Esophagus muscularis mucosa (tissue), 4 donors: Measurements from ENCODE around the gene PIGU. TPM values are rescaled to one million over a fixed set of nuclear protein-coding genes. Genes with fewer than 3 reads are reported as not detected.
"Not testable (repeated sequence)": the region's sequence is repeated elsewhere in the genome, so short reads cannot be mapped to it uniquely, and the experiment has no call there.

Experiments
- DNase-seq: peaks from one replicate; pipeline ENCODE4 v3.0.0-alpha.2; 2017; ENCODE audit errors: extremely low spot score
- H3K27ac ChIP-seq, 4 donors: fragments of 200-600 bp; sonication (generic); replicated peaks in 1 of 4; 1 replicate in 3 of 4; 2 replicates in 1 of 4; pipeline ENCODE4 v1.5.1; 2016 to 2019; ENCODE audit warnings: mild to moderate bottlenecking in 1 of 4
- H3K27me3 ChIP-seq, 4 donors: fragments of 200-600 bp; sonication (generic); one replicate each; pipeline versions ENCODE4 v1.5.1 to v1.6.0; 2016 to 2019
- H3K36me3 ChIP-seq, 4 donors: fragments of 200-600 bp; sonication (generic); one replicate each; pipeline ENCODE4 v1.5.1; 2016 to 2019
- H3K4me1 ChIP-seq, 4 donors: fragments of 200-600 bp; sonication (generic); one replicate each; pipeline ENCODE4 v1.5.1; 2016 to 2019
- H3K4me3 ChIP-seq, 4 donors: fragments of 200-600 bp; sonication (generic); 1 replicate in 2 of 4; 2 replicates in 2 of 4; pipeline ENCODE4 v1.5.1; 2016 to 2019; ENCODE audit warnings: mild to moderate bottlenecking in 4 of 4, moderate library complexity in 1 of 4
- H3K9me3 ChIP-seq, 4 donors: fragments of 200-600 bp; sonication (generic); 1 replicate in 3 of 4; 2 replicates in 1 of 4; pipeline ENCODE4 v1.5.1; 2016 to 2019
- EP300 ChIP-seq: sonication (generic); formaldehyde crosslinking; IDR thresholded peaks from one replicate; pipeline ENCODE4 v1.6.1; 2017; ENCODE audit warnings: antibody characterized with exemption
- POLR2A ChIP-seq: fragments of 450-650 bp; IDR thresholded peaks from one replicate; pipeline ENCODE4 v1.6.1; 2017; ENCODE audit warnings: antibody characterized with exemption, moderate library complexity, mild to moderate bottlenecking, low read depth
- POLR2AphosphoS5 ChIP-seq, 2 donors: sonication (generic); formaldehyde crosslinking; IDR thresholded peaks; one replicate each; pipeline ENCODE4 v1.6.1; 2017; ENCODE audit warnings: antibody characterized with exemption in 2 of 2
- WGBS: methylation state at CpG from one replicate; pipeline ENCODE4 v1.1.5; 2018; 5-methylcytosine and 5-hydroxymethylcytosine counted together
- intact Hi-C: fragments of 100-400 bp; cut with DNase I; formaldehyde crosslinking; loops from one replicate; pipeline ENCODE4 v1.15.1; 2023
- total RNA-seq, 4 donors: library from RNA; depleted of rRNA; stranded (reverse); fragments of >200 nt; gene quantifications; one replicate each; pipeline versions ENCODE4 v1.1.0 to v1.2.1, GENCODE V29; 2016
- TF ChIP-seq, protein P1 (sequence below), 3 experiments: fragments of 200-600 bp in 2 of 3; fragments of 450-650 bp in 1 of 3; sonication (generic) in 2 of 3; IDR thresholded peaks; one replicate each; pipeline ENCODE4 v1.5.1; 2017 to 2019; ENCODE audit warnings: antibody characterized with exemption in 3 of 3, mild to moderate bottlenecking in 2 of 3, moderate library complexity in 1 of 3

PIGU gene
- total RNA-seq, 4 donors from 2014 or later = 9.1 to 10.8 (median 9.5) TPM

DNA sequence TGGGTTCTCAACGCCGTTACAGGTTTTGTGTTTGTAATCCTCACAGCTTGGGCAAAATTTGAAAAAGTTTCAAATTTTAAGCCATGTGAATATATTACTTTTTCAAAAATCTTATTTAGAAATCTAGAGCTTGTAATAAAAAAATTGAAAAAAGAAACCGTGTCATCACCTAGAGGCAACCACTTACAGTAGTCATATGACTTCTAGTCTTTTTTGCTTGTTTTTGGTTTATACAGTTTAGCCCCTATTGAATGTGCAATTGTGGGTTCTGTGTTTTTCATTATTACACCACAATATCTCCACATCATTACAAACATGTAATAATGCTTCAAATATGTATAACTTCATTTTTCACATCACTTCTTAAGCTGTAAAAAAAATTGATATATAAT, 159.8 kb downstream of the PIGU start:
- peaks cover 0 to 20% (median 6%) of the 10 kb centered on the region in 4 donors for H3K36me3 ChIP-seq
- peak overlapping the region; percentile 68 to 91 (median 76) for H3K4me3 ChIP-seq
- DNase-seq = no peak
- no peaks in the 10 kb centered on the region for H3K9me3 ChIP-seq
- H3K4me1 ChIP-seq = peaks cover 22 to 75% (median 65%) of the 10 kb centered on the region in 4 donors
- intact Hi-C loops = no loop called here
- H3K27me3 ChIP-seq = no peaks in the 10 kb centered on the region
- H3K27ac ChIP-seq = peak overlapping the region; percentile 90 to 93 (median 93)
- WGBS = under 1% methylated on average over 3 of the region's 3 CpGs
- TF ChIP-seq POLR2AphosphoS5 (IDR thresholded peaks at IDR 0.05) (no peak), EP300 (no peak), POLR2A (no peak)
- TF ChIP-seq, protein P1, sequence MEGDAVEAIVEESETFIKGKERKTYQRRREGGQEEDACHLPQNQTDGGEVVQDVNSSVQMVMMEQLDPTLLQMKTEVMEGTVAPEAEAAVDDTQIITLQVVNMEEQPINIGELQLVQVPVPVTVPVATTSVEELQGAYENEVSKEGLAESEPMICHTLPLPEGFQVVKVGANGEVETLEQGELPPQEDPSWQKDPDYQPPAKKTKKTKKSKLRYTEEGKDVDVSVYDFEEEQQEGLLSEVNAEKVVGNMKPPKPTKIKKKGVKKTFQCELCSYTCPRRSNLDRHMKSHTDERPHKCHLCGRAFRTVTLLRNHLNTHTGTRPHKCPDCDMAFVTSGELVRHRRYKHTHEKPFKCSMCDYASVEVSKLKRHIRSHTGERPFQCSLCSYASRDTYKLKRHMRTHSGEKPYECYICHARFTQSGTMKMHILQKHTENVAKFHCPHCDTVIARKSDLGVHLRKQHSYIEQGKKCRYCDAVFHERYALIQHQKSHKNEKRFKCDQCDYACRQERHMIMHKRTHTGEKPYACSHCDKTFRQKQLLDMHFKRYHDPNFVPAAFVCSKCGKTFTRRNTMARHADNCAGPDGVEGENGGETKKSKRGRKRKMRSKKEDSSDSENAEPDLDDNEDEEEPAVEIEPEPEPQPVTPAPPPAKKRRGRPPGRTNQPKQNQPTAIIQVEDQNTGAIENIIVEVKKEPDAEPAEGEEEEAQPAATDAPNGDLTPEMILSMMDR (IDR thresholded peaks at IDR 0.05) = no peak

DNA sequence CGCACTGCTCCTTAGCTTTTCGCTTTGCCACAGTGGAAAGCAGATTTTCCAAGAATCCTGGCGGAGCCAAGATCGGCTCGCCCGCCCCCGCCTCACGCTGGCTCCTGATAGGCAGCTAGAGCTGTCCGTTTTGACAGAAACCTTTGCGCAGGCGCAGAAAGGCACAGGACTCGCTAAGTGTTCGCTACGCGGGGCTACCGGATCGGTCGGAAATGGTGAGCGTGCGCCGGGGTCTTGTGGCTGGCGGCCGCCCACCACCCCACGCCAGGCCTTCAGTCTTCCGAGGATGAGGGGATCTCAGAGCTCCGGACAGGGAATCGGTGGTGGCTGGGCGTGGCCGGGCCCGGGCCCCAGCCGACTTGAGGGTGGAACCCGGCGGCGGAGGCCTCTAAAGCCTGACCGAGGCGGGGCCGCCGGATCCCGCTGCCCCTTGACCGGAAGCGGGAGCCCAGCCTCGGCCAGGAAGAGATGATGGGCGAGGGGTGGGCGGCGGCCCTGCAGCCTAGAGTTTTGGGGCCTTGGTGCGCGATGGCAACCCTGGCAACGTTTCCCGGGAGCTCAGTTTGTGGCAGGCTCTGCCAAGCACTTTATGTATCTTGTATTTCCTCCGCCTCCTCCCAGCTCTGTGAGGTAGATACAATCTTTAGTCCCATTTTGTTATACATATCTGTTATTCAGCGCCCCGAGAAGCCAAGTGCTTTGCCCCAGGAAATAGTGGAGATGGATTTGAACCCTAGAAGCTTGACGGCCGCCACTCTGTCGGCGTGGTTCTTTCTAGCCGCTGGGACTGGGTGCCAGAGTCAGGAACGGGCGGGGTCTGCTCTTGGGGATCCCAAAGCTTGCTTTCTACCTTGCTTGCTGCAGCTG, 160.4 kb downstream of the PIGU start, which contains the start of gene DYNLRB1:
Gene DYNLRB1, plus strand, starts transcription at position 176 of the 867 bp plus-strand sequence. Its CDS starts 37 bp downstream, at position 213.
- intact Hi-C loops = no loop called here

DNA sequence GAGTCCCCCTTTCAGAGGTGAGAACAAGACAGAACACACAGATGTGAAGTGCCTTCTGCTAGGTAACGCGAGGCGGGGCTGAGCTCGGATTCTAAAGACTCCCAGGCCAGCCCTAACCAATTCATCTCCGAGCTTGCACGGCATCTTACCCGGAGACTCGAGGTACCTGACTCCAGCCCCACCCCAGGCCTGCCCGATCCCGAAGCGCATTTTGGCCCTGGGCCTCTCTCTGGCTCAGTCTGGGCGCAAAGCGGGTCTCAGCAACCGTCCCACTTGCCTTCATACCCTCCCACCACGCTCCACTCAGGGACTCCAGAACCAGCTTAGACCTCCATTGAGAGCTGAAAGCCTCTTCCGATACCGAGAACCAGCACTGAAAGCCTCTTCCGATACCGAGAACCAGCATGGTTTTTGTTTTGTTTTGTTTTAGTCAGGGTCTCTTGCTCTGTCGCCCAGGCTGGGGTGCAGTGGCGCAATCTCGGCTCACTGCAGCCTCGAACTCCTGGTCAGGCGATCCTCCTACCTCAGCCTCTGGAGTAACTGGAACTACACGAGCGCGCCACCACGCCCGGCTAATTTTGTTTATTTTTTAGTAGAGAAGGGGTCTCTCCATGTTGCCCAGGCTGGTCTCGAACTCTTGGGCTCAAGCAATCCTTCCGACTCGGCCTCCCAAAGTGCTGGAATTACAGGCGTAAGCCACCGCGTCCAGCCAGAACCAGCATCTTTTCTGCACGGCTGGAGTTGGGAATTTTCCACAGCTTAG, 161.2 kb downstream of the PIGU start:
- Histone ChIP-seq H3K27me3 (no peaks in the 10 kb centered on the region), H3K4me3 (peak overlapping the region; percentile 68 to 91 (median 76)), H3K4me1 (peaks cover 22 to 62% (median 56%) of the 10 kb centered on the region in 4 donors), H3K27ac (peak overlapping the region; percentile 90 to 93 (median 93)), H3K36me3 (peaks cover 0 to 20% (median 7%) of the 10 kb centered on the region in 4 donors), H3K9me3 (no peaks in the 10 kb centered on the region)
- TF ChIP-seq POLR2AphosphoS5 (IDR thresholded peaks at IDR 0.05) = peak in 1 of 2 donors; percentile 20
- no peak for TF ChIP-seq POLR2A
- no peak for DNase-seq
- intact Hi-C loops = no loop called here
- WGBS = 1% methylated on average over 35 of the region's 36 CpGs

More for the DNA sequence above, 160.4 kb downstream of the PIGU start, which contains the start of gene DYNLRB1:
- no peaks in the 10 kb centered on the region for H3K27me3 ChIP-seq
- peak within 1 kb of the TSS; percentile 68 to 91 (median 76) for H3K4me3 ChIP-seq
- no peaks in the 10 kb centered on the region for H3K9me3 ChIP-seq
- peak within 1 kb of the TSS; percentile 90 to 93 (median 93) for H3K27ac ChIP-seq
- TF ChIP-seq POLR2A (peak; percentile 55), EP300 (no peak), POLR2AphosphoS5 (IDR thresholded peaks at IDR 0.05) (peak; percentile 94 to 98)
- TF ChIP-seq, protein P1 (IDR thresholded peaks at IDR 0.05) = no peak
- H3K36me3 ChIP-seq = peaks cover 0 to 20% (median 6%) of the 10 kb centered on the region in 4 donors
- WGBS = 2% methylated on average over 18 of the region's 59 CpGs
- DNase-seq = peak; percentile 99
- H3K4me1 ChIP-seq = peaks cover 22 to 68% (median 62%) of the 10 kb centered on the region in 4 donors

DNA sequence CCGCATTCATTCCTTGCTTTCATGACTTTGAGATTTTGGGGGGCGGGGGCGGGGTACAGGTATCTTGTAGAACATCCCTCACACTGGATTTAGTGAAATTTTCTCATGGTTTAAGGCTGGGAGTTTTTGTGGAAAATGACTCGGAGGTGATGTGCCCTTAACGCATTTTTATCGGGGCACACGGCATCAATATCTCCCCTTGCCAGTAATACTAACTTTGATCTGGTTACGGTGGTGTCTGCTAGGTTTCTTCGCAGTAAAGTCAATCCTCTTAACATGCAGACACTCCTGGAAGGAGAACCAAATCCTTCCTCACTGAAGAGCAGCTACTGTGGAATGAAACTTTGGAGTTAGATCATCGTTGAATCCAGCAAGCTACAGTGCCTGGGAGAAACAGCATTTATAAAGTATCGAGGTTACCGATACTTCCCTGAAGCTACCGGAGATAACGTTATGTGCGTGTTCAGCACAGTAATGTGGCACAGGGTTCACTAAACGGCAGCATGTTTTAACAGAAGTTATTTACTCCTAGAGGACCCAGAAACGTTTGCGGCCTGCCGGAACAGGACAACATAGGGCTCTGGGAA, 161.9 kb downstream of the PIGU start:
- TF ChIP-seq, protein P1 (IDR thresholded peaks at IDR 0.05) = no peak
- TF ChIP-seq POLR2AphosphoS5 (IDR thresholded peaks at IDR 0.05) (no peak), POLR2A (no peak), EP300 (no peak)
- Histone ChIP-seq H3K27me3 (no peaks in the 10 kb centered on the region), H3K4me3 (peak overlapping the region; percentile 68 to 91 (median 76)), H3K27ac (peak overlapping the region; percentile 90 to 93 (median 93)), H3K9me3 (no peaks in the 10 kb centered on the region), H3K36me3 (peaks cover 0 to 15% (median 7%) of the 10 kb centered on the region in 4 donors), H3K4me1 (peaks cover 22 to 55% (median 50%) of the 10 kb centered on the region in 4 donors)
- intact Hi-C loops = no loop called here
- WGBS = 31% methylated on average over 19 of the region's 19 CpGs
- no peak for DNase-seq

DNA sequence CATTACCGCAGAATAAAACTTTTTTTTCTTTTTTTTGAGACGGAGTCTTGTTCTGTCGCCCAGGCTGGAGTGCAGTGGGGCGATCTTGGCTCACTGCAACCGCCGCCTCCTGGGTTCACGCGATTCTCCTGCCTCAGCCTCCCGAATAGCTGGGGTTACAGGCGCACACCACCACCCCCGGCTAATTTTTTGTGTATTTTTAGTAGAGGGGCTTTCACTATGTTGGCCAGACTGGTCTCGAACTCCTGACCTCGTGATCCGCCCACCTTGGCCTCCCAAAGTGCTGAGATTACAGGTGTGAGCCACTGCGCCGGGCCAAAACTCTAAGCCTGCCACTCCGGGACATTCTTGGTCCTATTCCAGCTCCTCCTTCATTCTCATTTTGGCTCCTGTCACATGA, 162.9 kb downstream of the PIGU start:
- 94% methylated on average over 17 of the region's 17 CpGs for WGBS
- H3K4me3 ChIP-seq, H3K27ac ChIP-seq, H3K27me3 ChIP-seq, H3K36me3 ChIP-seq, H3K9me3 ChIP-seq, DNase-seq, intact Hi-C loops: not testable (repeated sequence)
- H3K4me1 ChIP-seq = peaks cover 19 to 45% (median 40%) of the 10 kb centered on the region in 4 donors
